Muscle layer of colon (tissue), 2 donors: ENCODE measurements around the gene ERBB4.

Source experiments
- H3K27ac ChIP-seq: one replicate; pipeline ENCODE4 v1.7.0; 2013; ENCODE audit warnings: low read depth, mild to moderate bottlenecking, low read length, moderate library complexity
- H3K27me3 ChIP-seq, 2 donors: one replicate each; pipeline ENCODE4 v1.7.0; 2013; ENCODE audit warnings: low read length in 2 of 2, mild to moderate bottlenecking in 2 of 2; ENCODE audit not compliant: insufficient read depth in 2 of 2, control insufficient read depth in 1 of 2
- H3K36me3 ChIP-seq: one replicate; pipeline ENCODE4 v1.7.0; 2013; ENCODE audit warnings: mild to moderate bottlenecking, low read length; ENCODE audit not compliant: insufficient read depth
- H3K4me1 ChIP-seq: one replicate; pipeline ENCODE4 v1.7.0; 2013; ENCODE audit warnings: mild to moderate bottlenecking, low read length; ENCODE audit not compliant: insufficient read depth
- H3K4me3 ChIP-seq, 2 donors: one replicate each; pipeline ENCODE4 v1.7.0; 2013; ENCODE audit warnings: low read length in 2 of 2, low read depth in 1 of 2, mild to moderate bottlenecking in 1 of 2, moderate library complexity in 1 of 2
- H3K9ac ChIP-seq: one replicate; pipeline ENCODE4 v1.7.0; 2013; ENCODE audit warnings: low read length
- H3K9me3 ChIP-seq: one replicate; pipeline ENCODE4 v1.7.0; 2013; ENCODE audit warnings: mild to moderate bottlenecking, low read length
- donor health status: abdominal sarcoma.
- donor health status: Adenocarcinoma of cecum.

Gene ERBB4

GRCh38 chr2:211766689-211767088 lies 771.9 kb downstream of the ERBB4 start:
- no peak overlapping the region for H3K27ac ChIP-seq
- no peak overlapping the region for H3K9ac ChIP-seq
- H3K27me3 ChIP-seq = no peaks in the 10 kb centered on the region
- H3K4me1 ChIP-seq = no peaks in the 10 kb centered on the region
- H3K4me3 ChIP-seq = no peak overlapping the region
- H3K9me3 ChIP-seq = no peaks in the 10 kb centered on the region
- no peaks in the 10 kb centered on the region for H3K36me3 ChIP-seq

- no peaks in the 10 kb centered on the region for H3K36me3 ChIP-seq
- no peaks in the 10 kb centered on the region for H3K9me3 ChIP-seq
- H3K4me1 ChIP-seq = no peaks in the 10 kb centered on the region
Observed at GRCh38 chr2:211762479-211762878, 776.1 kb downstream of the ERBB4 start.

DNA sequence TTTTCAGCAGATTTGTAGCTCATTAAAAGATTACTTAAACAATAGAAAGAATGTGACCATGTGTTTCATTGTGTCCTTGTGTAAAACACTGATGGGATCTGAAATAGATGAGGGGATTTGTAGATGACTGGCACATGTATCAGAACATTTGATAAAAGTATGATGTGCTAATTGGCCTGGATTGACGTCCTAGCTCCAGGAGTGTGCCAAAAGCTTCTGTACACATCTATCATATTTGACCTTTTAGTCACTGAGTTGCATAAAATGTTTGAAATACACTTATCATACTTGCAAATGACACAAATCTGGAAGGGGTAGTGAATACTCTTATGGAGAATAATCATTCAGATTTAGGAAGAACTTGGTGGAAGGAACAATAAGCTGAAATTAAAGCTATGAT lies 778.5 kb downstream of the ERBB4 start:
- no peaks in the 10 kb centered on the region for H3K27me3 ChIP-seq
- no peaks in the 10 kb centered on the region for H3K9me3 ChIP-seq
- H3K27ac ChIP-seq = no peak overlapping the region
- no peaks in the 10 kb centered on the region for H3K4me1 ChIP-seq
- no peaks in the 10 kb centered on the region for H3K36me3 ChIP-seq
- no peak overlapping the region for H3K4me3 ChIP-seq
- H3K9ac ChIP-seq = no peak overlapping the region

More at GRCh38 chr2:211762479-211762878, 776.1 kb downstream of the ERBB4 start:
- no peaks in the 10 kb centered on the region for H3K27me3 ChIP-seq
- H3K4me3 ChIP-seq = no peak overlapping the region
- no peak overlapping the region for H3K9ac ChIP-seq
- H3K27ac ChIP-seq = no peak overlapping the region

- H3K4me1 ChIP-seq = no peaks in the 10 kb centered on the region
- no peaks in the 10 kb centered on the region for H3K36me3 ChIP-seq
- H3K27ac ChIP-seq = no peak overlapping the region
- no peaks in the 10 kb centered on the region for H3K9me3 ChIP-seq
- H3K4me3 ChIP-seq = no peak overlapping the region
- H3K9ac ChIP-seq = no peak overlapping the region
- H3K27me3 ChIP-seq = no peaks in the 10 kb centered on the region
Observed at GRCh38 chr2:211756266-211756665, 782.3 kb downstream of the ERBB4 start.

- H3K4me3 ChIP-seq = no peak overlapping the region
- H3K27me3 ChIP-seq = no peaks in the 10 kb centered on the region
- no peak overlapping the region for H3K9ac ChIP-seq
- no peaks in the 10 kb centered on the region for H3K9me3 ChIP-seq
- no peaks in the 10 kb centered on the region for H3K36me3 ChIP-seq
- no peaks in the 10 kb centered on the region for H3K4me1 ChIP-seq
- no peak overlapping the region for H3K27ac ChIP-seq
Observed at GRCh38 chr2:211755187-211755586, 783.4 kb downstream of the ERBB4 start.

DNA sequence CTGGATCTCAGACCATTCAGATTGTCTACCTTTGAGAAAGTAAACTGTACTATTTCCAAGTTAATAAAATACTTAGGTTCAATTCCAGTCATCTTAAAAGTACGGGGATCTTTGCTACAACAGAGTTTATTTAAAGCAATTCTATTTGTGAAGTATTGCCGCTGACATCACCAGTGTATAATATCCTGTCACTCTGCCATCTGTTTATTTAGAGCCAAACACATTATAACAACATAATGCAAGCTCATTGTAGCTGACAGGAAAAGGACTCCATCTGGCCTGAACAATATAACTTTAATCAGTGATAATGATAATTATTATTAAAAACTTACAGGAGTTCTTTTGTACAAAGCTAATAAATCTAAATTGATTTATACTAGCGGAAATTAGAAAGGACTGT lies 786.8 kb downstream of the ERBB4 start:
- Histone ChIP-seq H3K4me1 (no peaks in the 10 kb centered on the region), H3K9me3 (no peaks in the 10 kb centered on the region), H3K27me3 (no peaks in the 10 kb centered on the region), H3K4me3 (no peak overlapping the region), H3K9ac (no peak overlapping the region), H3K27ac (no peak overlapping the region), H3K36me3 (no peaks in the 10 kb centered on the region)

DNA sequence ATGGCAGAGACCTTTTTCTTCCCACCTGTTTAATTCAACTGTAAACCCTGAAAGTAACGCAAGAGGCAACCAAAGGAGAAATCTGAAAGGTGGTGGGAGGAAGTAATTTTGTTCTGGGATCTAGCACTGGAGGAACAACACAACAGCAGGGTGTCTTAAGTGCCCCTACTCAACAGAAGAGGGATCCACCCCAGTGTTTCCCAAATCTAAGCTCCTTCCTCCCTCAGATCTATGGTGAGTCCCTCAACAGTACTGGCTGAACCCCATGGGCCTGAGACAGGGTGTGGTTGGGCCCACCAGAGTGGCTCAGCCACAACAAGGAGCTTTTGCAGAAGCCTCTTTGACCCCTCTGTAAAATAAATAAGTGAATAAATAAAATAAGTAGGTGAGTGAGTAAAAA lies 790.3 kb downstream of the ERBB4 start:
- Histone ChIP-seq H3K9ac (no peak overlapping the region), H3K4me1 (no peaks in the 10 kb centered on the region), H3K9me3 (no peaks in the 10 kb centered on the region), H3K36me3 (no peaks in the 10 kb centered on the region), H3K27me3 (no peaks in the 10 kb centered on the region), H3K4me3 (no peak overlapping the region), H3K27ac (no peak overlapping the region)

DNA sequence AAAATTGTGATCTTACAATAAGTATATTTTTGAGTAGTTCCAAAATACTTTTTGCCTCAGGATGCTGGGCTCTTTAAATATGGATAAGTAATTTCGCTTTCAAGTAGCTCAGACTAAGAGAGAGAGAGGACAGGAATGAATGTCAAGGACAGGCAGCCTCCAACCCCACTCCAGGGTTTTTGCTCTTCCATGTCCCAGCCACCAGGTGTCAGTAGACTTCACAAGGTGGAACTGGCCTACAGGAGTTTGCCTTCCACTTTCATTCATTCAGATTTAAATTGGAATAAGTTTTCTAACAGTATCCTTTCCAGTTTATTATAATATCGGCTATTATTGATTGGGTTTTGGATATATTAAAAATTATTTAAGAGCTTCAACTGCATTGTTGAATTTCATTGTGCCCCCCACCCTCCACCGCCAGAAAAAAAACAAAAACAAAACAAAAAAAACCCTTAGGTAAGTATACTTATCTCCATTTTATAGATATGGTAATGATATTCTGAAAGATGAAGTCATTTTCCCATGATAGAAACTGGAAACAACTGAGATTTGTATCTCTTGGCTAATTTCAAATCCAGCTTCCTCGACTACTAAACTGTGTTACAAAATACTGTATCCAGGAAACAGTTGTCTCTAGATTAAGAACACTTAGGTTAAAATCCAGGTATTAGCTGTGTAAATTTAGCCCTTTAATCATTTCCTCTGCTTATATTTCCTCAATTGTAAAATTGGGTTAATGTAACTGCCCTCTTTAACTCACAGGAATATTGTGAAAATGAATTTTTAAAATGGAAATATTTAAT lies 793.1 kb downstream of the ERBB4 start:
- Histone ChIP-seq H3K9me3 (no peaks in the 10 kb centered on the region), H3K27ac (no peak overlapping the region), H3K36me3 (no peaks in the 10 kb centered on the region), H3K9ac (no peak overlapping the region), H3K27me3 (no peaks in the 10 kb centered on the region), H3K4me1 (no peaks in the 10 kb centered on the region), H3K4me3 (no peak overlapping the region)

GRCh38 chr2:211744379-211744778 lies 794.2 kb downstream of the ERBB4 start:
- Histone ChIP-seq H3K9ac (no peak overlapping the region), H3K4me1 (no peaks in the 10 kb centered on the region), H3K36me3 (no peaks in the 10 kb centered on the region), H3K4me3 (no peak overlapping the region), H3K27me3 (no peaks in the 10 kb centered on the region), H3K27ac (no peak overlapping the region), H3K9me3 (no peaks in the 10 kb centered on the region)

DNA sequence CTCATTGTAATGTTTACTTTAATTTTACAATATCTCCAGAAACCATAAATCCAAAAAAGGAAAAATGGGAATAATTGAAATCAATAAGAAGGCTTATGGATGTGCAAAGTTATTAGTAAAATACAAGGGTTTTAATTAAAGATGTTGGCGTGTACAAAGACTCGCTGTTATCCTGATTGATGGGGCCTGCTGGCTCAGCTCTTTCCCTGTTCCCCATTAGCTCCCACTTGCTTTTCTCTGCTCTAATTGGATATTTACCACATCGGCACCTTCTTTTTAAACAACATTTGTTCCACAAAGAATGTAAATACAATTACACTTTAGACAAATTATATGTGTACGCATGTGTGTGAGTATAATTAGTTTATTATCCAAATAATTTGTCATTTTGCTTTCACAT lies 796.6 kb downstream of the ERBB4 start:
- Histone ChIP-seq H3K9me3 (no peaks in the 10 kb centered on the region), H3K9ac (no peak overlapping the region), H3K36me3 (no peaks in the 10 kb centered on the region), H3K4me3 (no peak overlapping the region), H3K27ac (no peak overlapping the region), H3K4me1 (no peaks in the 10 kb centered on the region), H3K27me3 (no peaks in the 10 kb centered on the region)

- no peak overlapping the region for H3K4me3 ChIP-seq
- H3K9ac ChIP-seq = no peak overlapping the region
- H3K4me1 ChIP-seq = no peaks in the 10 kb centered on the region
- no peaks in the 10 kb centered on the region for H3K36me3 ChIP-seq
- H3K27ac ChIP-seq = no peak overlapping the region
- H3K27me3 ChIP-seq = no peaks in the 10 kb centered on the region
- no peaks in the 10 kb centered on the region for H3K9me3 ChIP-seq
Observed at GRCh38 chr2:211737282-211737681, 801.3 kb downstream of the ERBB4 start.

DNA sequence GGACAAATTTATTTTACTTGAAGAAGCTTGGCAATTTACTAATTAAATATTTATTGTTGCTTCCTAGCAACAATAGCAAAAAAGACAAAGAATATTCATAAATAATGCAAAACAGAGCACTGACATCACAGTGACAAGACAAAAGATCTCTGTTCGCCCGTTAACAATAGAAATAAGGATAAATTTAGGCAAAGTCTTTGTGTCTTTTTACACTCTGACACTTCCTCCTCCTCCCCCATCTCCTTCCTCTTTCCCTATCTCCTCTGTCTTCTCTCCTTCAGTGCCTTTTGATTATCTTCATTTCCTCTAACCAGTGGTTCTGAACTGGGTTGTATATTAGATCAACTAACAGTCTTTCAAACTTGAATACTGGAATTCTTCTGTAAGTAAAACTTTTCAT lies 808.4 kb downstream of the ERBB4 start:
- no peaks in the 10 kb centered on the region for H3K27me3 ChIP-seq
- H3K9ac ChIP-seq = no peak overlapping the region
- no peak overlapping the region for H3K4me3 ChIP-seq
- no peaks in the 10 kb centered on the region for H3K36me3 ChIP-seq
- no peaks in the 10 kb centered on the region for H3K9me3 ChIP-seq
- H3K4me1 ChIP-seq = no peaks in the 10 kb centered on the region
- H3K27ac ChIP-seq = no peak overlapping the region
